GM23338 (cell line): Measurements from ENCODE around the gene GNAS. TPM values are rescaled to one million over a fixed set of nuclear protein-coding genes. Genes with fewer than 3 reads are reported as not detected.
A peak's percentile ranks its signal among the peaks of the same experiment; 100 is the strongest.

Source experiments
- ATAC-seq: fragments of 200-7000 bp; cut with Tn5 transposase; 3 replicates; pipeline ENCODE4 v1.9.1; 2020
- DNase-seq: peaks from one replicate; pipeline ENCODE4 v3.0.0-alpha.2; 2015; ENCODE audit warnings: low spot score
- H2AFZ ChIP-seq: fragments of 200-600 bp; sonication (generic); 2 replicates; pipeline ENCODE4 v1.8.0; 2016; ENCODE audit warnings: antibody characterized with exemption, mild to moderate bottlenecking, moderate library complexity
- H3F3A ChIP-seq: fragments of 200-600 bp; sonication (generic); replicated peaks from 2 replicates; pipeline ENCODE4 v1.8.0; 2017; ENCODE audit warnings: antibody characterized with exemption, mixed run types, low read depth
- H3K27ac ChIP-seq: fragments of 200-600 bp; sonication (generic); 2 replicates; pipeline ENCODE4 v1.6.1; 2016; ENCODE audit warnings: low read depth
- H3K27me3 ChIP-seq: fragments of 200-600 bp; sonication (generic); 2 replicates; pipeline ENCODE4 v1.8.0; 2016; ENCODE audit warnings: mild to moderate bottlenecking, mixed run types, moderate library complexity; ENCODE audit not compliant: insufficient read depth
- H3K36me3 ChIP-seq: fragments of 200-600 bp; sonication (generic); 2 replicates; pipeline ENCODE4 v1.8.0; 2016; ENCODE audit warnings: mild to moderate bottlenecking; ENCODE audit not compliant: insufficient read depth
- H3K4me1 ChIP-seq: fragments of 200-600 bp; sonication (generic); 2 replicates; pipeline ENCODE4 v1.8.0; 2016; ENCODE audit warnings: mild to moderate bottlenecking, moderate library complexity; ENCODE audit not compliant: insufficient read depth
- H3K4me2 ChIP-seq: fragments of 200-600 bp; sonication (generic); 2 replicates; pipeline ENCODE4 v1.7.1; 2017; ENCODE audit warnings: mixed run types
- H3K4me3 ChIP-seq: fragments of 200-600 bp; sonication (generic); 2 replicates; pipeline ENCODE4 v1.6.1; 2016; ENCODE audit warnings: mixed run types
- H3K79me2 ChIP-seq: fragments of 200-600 bp; sonication (generic); replicated peaks from 2 replicates; pipeline ENCODE4 v1.8.0; 2017; ENCODE audit warnings: mild to moderate bottlenecking; ENCODE audit not compliant: insufficient read depth
- H3K9me2 ChIP-seq: fragments of 200-600 bp; sonication (generic); 2 replicates; pipeline ENCODE4 v1.8.0; 2017; ENCODE audit not compliant: insufficient read depth
- H4K20me1 ChIP-seq: fragments of 200-600 bp; sonication (generic); replicated peaks from 2 replicates; pipeline ENCODE4 v1.8.0; 2017; ENCODE audit warnings: mild to moderate bottlenecking; ENCODE audit not compliant: insufficient read depth
- H3K27ac Mint-ChIP-seq: 2 replicates; pipeline ENCODE4 v1.8.0; 2020; ENCODE audit warnings: inconsistent platforms, mild to moderate bottlenecking, moderate library complexity, mixed read lengths
- H3K27me3 Mint-ChIP-seq: 3 replicates; pipeline ENCODE4 v1.8.0; 2022; ENCODE audit warnings: low read depth, mild to moderate bottlenecking, moderate library complexity, mixed read lengths, inconsistent platforms; ENCODE audit not compliant: insufficient read depth, poor library complexity
- H3K36me3 Mint-ChIP-seq: 3 replicates; pipeline ENCODE4 v1.8.0; 2021; ENCODE audit warnings: low read depth, mild to moderate bottlenecking, inconsistent platforms, moderate library complexity, mixed read lengths
- H3K4me1 Mint-ChIP-seq: 3 replicates; pipeline ENCODE4 v1.8.0; 2020; ENCODE audit warnings: mild to moderate bottlenecking, inconsistent platforms, mixed read lengths
- H3K4me3 Mint-ChIP-seq: 3 replicates; pipeline ENCODE4 v1.8.0; 2021; ENCODE audit warnings: moderate library complexity, mild to moderate bottlenecking, inconsistent platforms, mixed read lengths
- H3K9me3 Mint-ChIP-seq: 3 replicates; pipeline ENCODE4 v1.8.0; 2020; ENCODE audit warnings: moderate library complexity, mild to moderate bottlenecking, inconsistent platforms, mixed read lengths
- CREB1 ChIP-seq: fragments of 250-450 bp; sonication (Bioruptor Pico); IDR thresholded peaks from 2 replicates; pipeline ENCODE4 v1.5.0; 2020; ENCODE audit warnings: low read depth, mild to moderate bottlenecking, moderate library complexity
- EZH2 ChIP-seq: fragments of 200-600 bp; sonication (generic); IDR thresholded peaks from one replicate; pipeline ENCODE4 v1.8.0; 2017; ENCODE audit warnings: antibody characterized with exemption, mild to moderate bottlenecking, low read depth; ENCODE audit not compliant: unreplicated experiment
- EZH2phosphoT487 ChIP-seq: fragments of 200-600 bp; sonication (generic); IDR thresholded peaks from one replicate; pipeline ENCODE4 v1.8.1; 2018; ENCODE audit warnings: antibody characterized with exemption; ENCODE audit not compliant: unreplicated experiment
- JUNB ChIP-seq: IDR thresholded peaks from one replicate; pipeline ENCODE4 v1.6.1; 2016; ENCODE audit warnings: antibody characterized with exemption; ENCODE audit not compliant: unreplicated experiment
- NANOG ChIP-seq: IDR thresholded peaks from 2 replicates; pipeline ENCODE4 v1.6.1; 2016; ENCODE audit warnings: antibody characterized with exemption, borderline replicate concordance
- POLR2AphosphoS5 ChIP-seq: IDR thresholded peaks from 2 replicates; pipeline ENCODE4 v1.6.1; 2016; ENCODE audit warnings: antibody characterized with exemption, low read depth
- STAT1 ChIP-seq: IDR thresholded peaks from one replicate; pipeline ENCODE4 v1.6.1; 2016; ENCODE audit warnings: antibody characterized with exemption; ENCODE audit not compliant: unreplicated experiment
- ZNF114 ChIP-seq: fragments of 250-450 bp; sonication (Bioruptor Pico); IDR thresholded peaks from 2 replicates; pipeline ENCODE4 v1.5.0; 2020; ENCODE audit warnings: mild to moderate bottlenecking, moderate library complexity
- ZNF331 ChIP-seq: fragments of 250-450 bp; sonication (Bioruptor Pico); IDR thresholded peaks from 2 replicates; pipeline ENCODE4 v1.5.0; 2020; ENCODE audit warnings: low read depth, mild to moderate bottlenecking, moderate library complexity
- polyA plus RNA-seq: library from polyadenylated mRNA; unstranded; fragments of >200 nt; fragmentation: Nextera tagmentation; extraction: Ambion mirVana; gene quantifications from 2 replicates; pipeline ENCODE4 v1.2.1, GENCODE V29; 2016
- total RNA-seq: library from RNA; depleted of rRNA; stranded (reverse); fragments of >200 nt; shearing (Covaris generic); gene quantifications from 2 replicates; pipeline ENCODE4 v1.2.3, GENCODE V29; 2014
- TF ChIP-seq, protein P1 (sequence below): IDR thresholded peaks from one replicate; pipeline ENCODE4 v1.6.1; 2018; ENCODE audit warnings: antibody characterized with exemption; ENCODE audit not compliant: unreplicated experiment
- TF ChIP-seq, protein P2 (sequence below): IDR thresholded peaks from 2 replicates; pipeline ENCODE4 v1.6.1; 2016; ENCODE audit warnings: antibody characterized with exemption
- TF ChIP-seq, protein P3 (sequence below): fragments of 250-450 bp; sonication (Bioruptor Pico); IDR thresholded peaks from 2 replicates; pipeline ENCODE4 v1.5.0; 2020; ENCODE audit warnings: mild to moderate bottlenecking, moderate library complexity
- TF ChIP-seq, protein P4 (sequence below), 2 experiments: fragments of 200-600 bp in 1 of 2; sonication (generic) in 1 of 2; conservative IDR thresholded peaks; 2 replicates each; pipeline versions ENCODE4 v1.5.1 to v1.6.1; 2016 to 2017; ENCODE audit warnings: antibody characterized with exemption in 2 of 2, low read depth in 2 of 2, mild to moderate bottlenecking in 2 of 2, moderate library complexity in 1 of 2

Gene GNAS
- total and polyA plus RNA-seq, 2 experiments from 2014 or later = 917 to 1,042 TPM

DNA sequence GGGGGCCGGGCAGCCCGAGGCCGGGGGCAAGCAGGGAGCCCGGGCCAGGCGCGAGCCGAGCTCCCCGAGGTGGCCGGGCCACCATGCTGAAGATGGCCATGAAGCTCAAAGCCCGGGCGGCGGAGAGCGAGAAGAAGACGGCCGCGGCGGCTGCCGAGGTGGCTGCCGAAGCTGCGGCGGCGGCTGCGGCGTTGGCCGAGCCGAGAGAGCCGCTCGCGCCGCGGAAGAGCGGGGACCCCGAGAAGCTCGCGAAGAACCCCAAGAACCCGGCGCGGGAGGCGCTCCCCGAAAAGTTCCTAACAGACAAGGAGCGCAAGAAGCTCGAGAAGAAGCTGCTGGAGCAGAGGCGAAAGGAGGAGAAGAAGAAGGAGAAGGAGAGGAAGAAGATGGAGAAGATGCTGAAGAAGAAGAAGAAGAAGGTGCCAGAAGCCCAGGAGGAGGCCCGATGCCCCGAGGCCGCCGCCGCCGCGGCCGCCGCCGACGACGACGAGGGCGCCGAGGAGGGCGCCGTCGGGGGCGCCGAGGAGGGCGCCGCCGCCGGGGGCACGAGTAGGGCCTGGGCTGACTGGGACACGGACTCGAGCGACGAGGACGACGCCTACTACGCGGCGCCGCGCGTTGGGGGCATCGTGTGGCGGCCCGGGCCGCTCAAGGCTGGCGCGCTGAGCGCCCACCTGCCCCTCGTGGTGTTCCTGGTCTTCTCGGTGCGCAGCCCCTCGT lies 37.4 kb downstream of the GNAS start:
- H4K20me1 ChIP-seq = no peaks in the 10 kb centered on the region; the same call in 1 of the 2 replicates
- peak overlapping the region; percentile 83 for H3K4me3 ChIP-seq
- 0 out of 2 replicates have a peak, but pooled peaks cover 2% of the 10 kb centered on the region for H3K9me2 ChIP-seq
- H3K36me3 ChIP-seq = no peaks in the 10 kb centered on the region
- Mint-ChIP-seq H3K4me1 (peaks cover 36% of the 10 kb centered on the region), H3K9me3 (no peaks in the 10 kb centered on the region; the same call in 1 of the 3 replicates), H3K4me3 (peak overlapping the region; percentile 86), H3K27ac (no peak overlapping the region), H3K27me3 (peaks cover 15% of the 10 kb centered on the region), H3K36me3 (peaks cover 42% of the 10 kb centered on the region)
- TF ChIP-seq POLR2AphosphoS5 = no peak; the same call in 1 of the 2 replicates
- TF ChIP-seq CREB1 = no peak
- TF ChIP-seq, protein P1, sequence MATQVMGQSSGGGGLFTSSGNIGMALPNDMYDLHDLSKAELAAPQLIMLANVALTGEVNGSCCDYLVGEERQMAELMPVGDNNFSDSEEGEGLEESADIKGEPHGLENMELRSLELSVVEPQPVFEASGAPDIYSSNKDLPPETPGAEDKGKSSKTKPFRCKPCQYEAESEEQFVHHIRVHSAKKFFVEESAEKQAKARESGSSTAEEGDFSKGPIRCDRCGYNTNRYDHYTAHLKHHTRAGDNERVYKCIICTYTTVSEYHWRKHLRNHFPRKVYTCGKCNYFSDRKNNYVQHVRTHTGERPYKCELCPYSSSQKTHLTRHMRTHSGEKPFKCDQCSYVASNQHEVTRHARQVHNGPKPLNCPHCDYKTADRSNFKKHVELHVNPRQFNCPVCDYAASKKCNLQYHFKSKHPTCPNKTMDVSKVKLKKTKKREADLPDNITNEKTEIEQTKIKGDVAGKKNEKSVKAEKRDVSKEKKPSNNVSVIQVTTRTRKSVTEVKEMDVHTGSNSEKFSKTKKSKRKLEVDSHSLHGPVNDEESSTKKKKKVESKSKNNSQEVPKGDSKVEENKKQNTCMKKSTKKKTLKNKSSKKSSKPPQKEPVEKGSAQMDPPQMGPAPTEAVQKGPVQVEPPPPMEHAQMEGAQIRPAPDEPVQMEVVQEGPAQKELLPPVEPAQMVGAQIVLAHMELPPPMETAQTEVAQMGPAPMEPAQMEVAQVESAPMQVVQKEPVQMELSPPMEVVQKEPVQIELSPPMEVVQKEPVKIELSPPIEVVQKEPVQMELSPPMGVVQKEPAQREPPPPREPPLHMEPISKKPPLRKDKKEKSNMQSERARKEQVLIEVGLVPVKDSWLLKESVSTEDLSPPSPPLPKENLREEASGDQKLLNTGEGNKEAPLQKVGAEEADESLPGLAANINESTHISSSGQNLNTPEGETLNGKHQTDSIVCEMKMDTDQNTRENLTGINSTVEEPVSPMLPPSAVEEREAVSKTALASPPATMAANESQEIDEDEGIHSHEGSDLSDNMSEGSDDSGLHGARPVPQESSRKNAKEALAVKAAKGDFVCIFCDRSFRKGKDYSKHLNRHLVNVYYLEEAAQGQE = no peak
- TF ChIP-seq, protein P2, sequence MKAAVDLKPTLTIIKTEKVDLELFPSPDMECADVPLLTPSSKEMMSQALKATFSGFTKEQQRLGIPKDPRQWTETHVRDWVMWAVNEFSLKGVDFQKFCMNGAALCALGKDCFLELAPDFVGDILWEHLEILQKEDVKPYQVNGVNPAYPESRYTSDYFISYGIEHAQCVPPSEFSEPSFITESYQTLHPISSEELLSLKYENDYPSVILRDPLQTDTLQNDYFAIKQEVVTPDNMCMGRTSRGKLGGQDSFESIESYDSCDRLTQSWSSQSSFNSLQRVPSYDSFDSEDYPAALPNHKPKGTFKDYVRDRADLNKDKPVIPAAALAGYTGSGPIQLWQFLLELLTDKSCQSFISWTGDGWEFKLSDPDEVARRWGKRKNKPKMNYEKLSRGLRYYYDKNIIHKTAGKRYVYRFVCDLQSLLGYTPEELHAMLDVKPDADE = no peak
- no peak for TF ChIP-seq EZH2
- TF ChIP-seq, protein P3, sequence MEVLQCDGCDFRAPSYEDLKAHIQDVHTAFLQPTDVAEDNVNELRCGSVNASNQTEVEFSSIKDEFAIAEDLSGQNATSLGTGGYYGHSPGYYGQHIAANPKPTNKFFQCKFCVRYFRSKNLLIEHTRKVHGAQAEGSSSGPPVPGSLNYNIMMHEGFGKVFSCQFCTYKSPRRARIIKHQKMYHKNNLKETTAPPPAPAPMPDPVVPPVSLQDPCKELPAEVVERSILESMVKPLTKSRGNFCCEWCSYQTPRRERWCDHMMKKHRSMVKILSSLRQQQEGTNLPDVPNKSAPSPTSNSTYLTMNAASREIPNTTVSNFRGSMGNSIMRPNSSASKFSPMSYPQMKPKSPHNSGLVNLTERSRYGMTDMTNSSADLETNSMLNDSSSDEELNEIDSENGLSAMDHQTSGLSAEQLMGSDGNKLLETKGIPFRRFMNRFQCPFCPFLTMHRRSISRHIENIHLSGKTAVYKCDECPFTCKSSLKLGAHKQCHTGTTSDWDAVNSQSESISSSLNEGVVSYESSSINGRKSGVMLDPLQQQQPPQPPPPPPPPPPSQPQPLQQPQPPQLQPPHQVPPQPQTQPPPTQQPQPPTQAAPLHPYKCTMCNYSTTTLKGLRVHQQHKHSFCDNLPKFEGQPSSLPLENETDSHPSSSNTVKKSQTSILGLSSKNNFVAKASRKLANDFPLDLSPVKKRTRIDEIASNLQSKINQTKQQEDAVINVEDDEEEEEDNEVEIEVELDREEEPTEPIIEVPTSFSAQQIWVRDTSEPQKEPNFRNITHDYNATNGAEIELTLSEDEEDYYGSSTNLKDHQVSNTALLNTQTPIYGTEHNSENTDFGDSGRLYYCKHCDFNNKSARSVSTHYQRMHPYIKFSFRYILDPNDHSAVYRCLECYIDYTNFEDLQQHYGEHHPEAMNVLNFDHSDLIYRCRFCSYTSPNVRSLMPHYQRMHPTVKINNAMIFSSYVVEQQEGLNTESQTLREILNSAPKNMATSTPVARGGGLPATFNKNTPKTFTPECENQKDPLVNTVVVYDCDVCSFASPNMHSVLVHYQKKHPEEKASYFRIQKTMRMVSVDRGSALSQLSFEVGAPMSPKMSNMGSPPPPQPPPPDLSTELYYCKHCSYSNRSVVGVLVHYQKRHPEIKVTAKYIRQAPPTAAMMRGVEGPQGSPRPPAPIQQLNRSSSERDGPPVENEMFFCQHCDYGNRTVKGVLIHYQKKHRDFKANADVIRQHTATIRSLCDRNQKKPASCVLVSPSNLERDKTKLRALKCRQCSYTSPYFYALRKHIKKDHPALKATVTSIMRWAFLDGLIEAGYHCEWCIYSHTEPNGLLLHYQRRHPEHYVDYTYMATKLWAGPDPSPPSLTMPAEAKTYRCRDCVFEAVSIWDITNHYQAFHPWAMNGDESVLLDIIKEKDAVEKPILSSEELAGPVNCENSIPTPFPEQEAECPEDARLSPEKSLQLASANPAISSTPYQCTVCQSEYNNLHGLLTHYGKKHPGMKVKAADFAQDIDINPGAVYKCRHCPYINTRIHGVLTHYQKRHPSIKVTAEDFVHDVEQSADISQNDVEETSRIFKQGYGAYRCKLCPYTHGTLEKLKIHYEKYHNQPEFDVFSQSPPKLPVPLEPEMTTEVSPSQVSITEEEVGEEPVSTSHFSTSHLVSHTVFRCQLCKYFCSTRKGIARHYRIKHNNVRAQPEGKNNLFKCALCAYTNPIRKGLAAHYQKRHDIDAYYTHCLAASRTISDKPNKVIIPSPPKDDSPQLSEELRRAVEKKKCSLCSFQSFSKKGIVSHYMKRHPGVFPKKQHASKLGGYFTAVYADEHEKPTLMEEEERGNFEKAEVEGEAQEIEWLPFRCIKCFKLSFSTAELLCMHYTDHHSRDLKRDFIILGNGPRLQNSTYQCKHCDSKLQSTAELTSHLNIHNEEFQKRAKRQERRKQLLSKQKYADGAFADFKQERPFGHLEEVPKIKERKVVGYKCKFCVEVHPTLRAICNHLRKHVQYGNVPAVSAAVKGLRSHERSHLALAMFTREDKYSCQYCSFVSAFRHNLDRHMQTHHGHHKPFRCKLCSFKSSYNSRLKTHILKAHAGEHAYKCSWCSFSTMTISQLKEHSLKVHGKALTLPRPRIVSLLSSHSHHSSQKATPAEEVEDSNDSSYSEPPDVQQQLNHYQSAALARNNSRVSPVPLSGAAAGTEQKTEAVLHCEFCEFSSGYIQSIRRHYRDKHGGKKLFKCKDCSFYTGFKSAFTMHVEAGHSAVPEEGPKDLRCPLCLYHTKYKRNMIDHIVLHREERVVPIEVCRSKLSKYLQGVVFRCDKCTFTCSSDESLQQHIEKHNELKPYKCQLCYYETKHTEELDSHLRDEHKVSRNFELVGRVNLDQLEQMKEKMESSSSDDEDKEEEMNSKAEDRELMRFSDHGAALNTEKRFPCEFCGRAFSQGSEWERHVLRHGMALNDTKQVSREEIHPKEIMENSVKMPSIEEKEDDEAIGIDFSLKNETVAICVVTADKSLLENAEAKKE = no peak
- no peak for TF ChIP-seq EZH2phosphoT487
- TF ChIP-seq ZNF114 (CRISPR knock-in tag) = no peak
- no peak for TF ChIP-seq JUNB
- TF ChIP-seq STAT1 = no peak
- no peak for TF ChIP-seq NANOG
- TF ChIP-seq, protein P4, sequence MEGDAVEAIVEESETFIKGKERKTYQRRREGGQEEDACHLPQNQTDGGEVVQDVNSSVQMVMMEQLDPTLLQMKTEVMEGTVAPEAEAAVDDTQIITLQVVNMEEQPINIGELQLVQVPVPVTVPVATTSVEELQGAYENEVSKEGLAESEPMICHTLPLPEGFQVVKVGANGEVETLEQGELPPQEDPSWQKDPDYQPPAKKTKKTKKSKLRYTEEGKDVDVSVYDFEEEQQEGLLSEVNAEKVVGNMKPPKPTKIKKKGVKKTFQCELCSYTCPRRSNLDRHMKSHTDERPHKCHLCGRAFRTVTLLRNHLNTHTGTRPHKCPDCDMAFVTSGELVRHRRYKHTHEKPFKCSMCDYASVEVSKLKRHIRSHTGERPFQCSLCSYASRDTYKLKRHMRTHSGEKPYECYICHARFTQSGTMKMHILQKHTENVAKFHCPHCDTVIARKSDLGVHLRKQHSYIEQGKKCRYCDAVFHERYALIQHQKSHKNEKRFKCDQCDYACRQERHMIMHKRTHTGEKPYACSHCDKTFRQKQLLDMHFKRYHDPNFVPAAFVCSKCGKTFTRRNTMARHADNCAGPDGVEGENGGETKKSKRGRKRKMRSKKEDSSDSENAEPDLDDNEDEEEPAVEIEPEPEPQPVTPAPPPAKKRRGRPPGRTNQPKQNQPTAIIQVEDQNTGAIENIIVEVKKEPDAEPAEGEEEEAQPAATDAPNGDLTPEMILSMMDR (conservative IDR thresholded peaks at IDR 0.05; ENCODE audit: low read depth in 2 of 2) = no peak
- no peak for TF ChIP-seq ZNF331 (CRISPR knock-in tag)
- no peak overlapping the region for H2AFZ ChIP-seq
- DNase-seq (no peak), ATAC-seq (peak; percentile 4)
- H3K79me2 ChIP-seq = peaks cover 43% of the 10 kb centered on the region
- peak overlapping the region; percentile 90; the same call in 1 of the 2 replicates for H3K27ac ChIP-seq
- H3K4me1 ChIP-seq = peaks cover 27% of the 10 kb centered on the region
- peak overlapping the region; percentile 88 for H3K4me2 ChIP-seq
- H3K27me3 ChIP-seq = peaks cover 8% of the 10 kb centered on the region
- peaks cover 6% of the 10 kb centered on the region; the same call in 1 of the 2 replicates for H3F3A ChIP-seq
